K562 (cell line): ENCODE measurements around the gene CDH12. TPM values are rescaled to one million over a fixed set of nuclear protein-coding genes. Genes with fewer than 3 reads are reported as not detected.

Source experiments
- KLF10 ChIP-seq: fragments of 250-450 bp; sonication (Bioruptor Pico); IDR thresholded peaks from 2 replicates; pipeline ENCODE4 v1.6.1; 2021; ENCODE audit warnings: matching md5 sums
- ZNF507 ChIP-seq: conservative IDR thresholded peaks from 2 replicates; pipeline ENCODE4 v1.6.1; 2017; ENCODE audit warnings: missing genetic modification characterization, missing compliant biosample characterization
- polyA plus RNA-seq, 8 experiments: library from polyadenylated mRNA; depleted of rRNA in 4 of 8; stranded (reverse) in 5 of 8; unstranded in 3 of 8; fragments of >200 nt; fragmentation: Nextera tagmentation in 2 of 8; fragmentation: Illumina TruSeq in 1 of 8; extraction: Ambion mirVana in 2 of 8; extraction: Trizol in 1 of 8; gene quantifications; 2 replicates each; pipeline versions ENCODE4 v1.2.1 to v1.2.3, GENCODE V29; 2011 to 2014; ENCODE audit warnings: inconsistent platforms in 1 of 8, missing spikeins in 1 of 8
- total RNA-seq, 7 experiments: library from RNA; depleted of rRNA in 6 of 7; stranded (reverse); fragments of >200 nt in 6 of 7; fragmentation: Illumina TruSeq in 2 of 7; extraction: Trizol in 2 of 7; gene quantifications; 2 replicates each; pipeline versions ENCODE4 v1.2.1 to v1.2.3, GENCODE V29; 2011 to 2021; ENCODE audit warnings: low replicate concordance in 1 of 7
- TF ChIP-seq, protein P1 (sequence below): IDR thresholded peaks from 2 replicates; pipeline ENCODE4 v1.6.1; 2011; ENCODE audit not compliant: insufficient read length; ENCODE audit errors: extremely low read depth
- TF ChIP-seq, protein P2 (sequence below): fragments of 450-650 bp; IDR thresholded peaks from 2 replicates; pipeline ENCODE4 v1.6.1; 2017; ENCODE audit warnings: antibody characterized with exemption, mild to moderate bottlenecking
- TF ChIP-seq, protein P3 (sequence below): sonication (generic); formaldehyde crosslinking; IDR thresholded peaks from 2 replicates; pipeline ENCODE4 v1.8.1; 2022; ENCODE audit warnings: missing genetic modification reagents

The CDH12 gene
- total and polyA plus RNA-seq, 9 of the 15 experiments (the other 6 are each of a cell fraction or from before 2014, with no cell fraction given), result 0.03 to 1.7 (median 0.37) TPM

DNA sequence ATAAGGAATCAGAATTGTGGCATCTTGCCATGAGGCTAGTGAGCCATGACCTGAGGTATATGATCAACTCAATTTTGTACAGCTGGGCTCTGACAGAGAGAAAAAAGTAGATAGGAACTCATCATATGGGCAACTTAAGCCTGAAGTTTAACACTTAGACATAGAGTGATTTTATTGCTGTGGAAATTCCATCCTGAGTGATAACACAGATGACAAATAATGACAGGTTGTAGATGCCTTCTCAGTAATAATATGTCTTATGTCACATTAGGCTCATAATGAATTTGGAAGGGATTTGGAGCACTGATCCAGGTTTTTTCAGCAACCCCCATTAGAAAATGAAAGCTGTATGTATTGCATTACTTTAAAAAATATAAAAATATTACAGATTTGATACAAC lies 744.6 kb downstream of the CDH12 start (continued):
- TF ChIP-seq, protein P1, sequence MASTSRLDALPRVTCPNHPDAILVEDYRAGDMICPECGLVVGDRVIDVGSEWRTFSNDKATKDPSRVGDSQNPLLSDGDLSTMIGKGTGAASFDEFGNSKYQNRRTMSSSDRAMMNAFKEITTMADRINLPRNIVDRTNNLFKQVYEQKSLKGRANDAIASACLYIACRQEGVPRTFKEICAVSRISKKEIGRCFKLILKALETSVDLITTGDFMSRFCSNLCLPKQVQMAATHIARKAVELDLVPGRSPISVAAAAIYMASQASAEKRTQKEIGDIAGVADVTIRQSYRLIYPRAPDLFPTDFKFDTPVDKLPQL, result no peak
- TF ChIP-seq, protein P2, sequence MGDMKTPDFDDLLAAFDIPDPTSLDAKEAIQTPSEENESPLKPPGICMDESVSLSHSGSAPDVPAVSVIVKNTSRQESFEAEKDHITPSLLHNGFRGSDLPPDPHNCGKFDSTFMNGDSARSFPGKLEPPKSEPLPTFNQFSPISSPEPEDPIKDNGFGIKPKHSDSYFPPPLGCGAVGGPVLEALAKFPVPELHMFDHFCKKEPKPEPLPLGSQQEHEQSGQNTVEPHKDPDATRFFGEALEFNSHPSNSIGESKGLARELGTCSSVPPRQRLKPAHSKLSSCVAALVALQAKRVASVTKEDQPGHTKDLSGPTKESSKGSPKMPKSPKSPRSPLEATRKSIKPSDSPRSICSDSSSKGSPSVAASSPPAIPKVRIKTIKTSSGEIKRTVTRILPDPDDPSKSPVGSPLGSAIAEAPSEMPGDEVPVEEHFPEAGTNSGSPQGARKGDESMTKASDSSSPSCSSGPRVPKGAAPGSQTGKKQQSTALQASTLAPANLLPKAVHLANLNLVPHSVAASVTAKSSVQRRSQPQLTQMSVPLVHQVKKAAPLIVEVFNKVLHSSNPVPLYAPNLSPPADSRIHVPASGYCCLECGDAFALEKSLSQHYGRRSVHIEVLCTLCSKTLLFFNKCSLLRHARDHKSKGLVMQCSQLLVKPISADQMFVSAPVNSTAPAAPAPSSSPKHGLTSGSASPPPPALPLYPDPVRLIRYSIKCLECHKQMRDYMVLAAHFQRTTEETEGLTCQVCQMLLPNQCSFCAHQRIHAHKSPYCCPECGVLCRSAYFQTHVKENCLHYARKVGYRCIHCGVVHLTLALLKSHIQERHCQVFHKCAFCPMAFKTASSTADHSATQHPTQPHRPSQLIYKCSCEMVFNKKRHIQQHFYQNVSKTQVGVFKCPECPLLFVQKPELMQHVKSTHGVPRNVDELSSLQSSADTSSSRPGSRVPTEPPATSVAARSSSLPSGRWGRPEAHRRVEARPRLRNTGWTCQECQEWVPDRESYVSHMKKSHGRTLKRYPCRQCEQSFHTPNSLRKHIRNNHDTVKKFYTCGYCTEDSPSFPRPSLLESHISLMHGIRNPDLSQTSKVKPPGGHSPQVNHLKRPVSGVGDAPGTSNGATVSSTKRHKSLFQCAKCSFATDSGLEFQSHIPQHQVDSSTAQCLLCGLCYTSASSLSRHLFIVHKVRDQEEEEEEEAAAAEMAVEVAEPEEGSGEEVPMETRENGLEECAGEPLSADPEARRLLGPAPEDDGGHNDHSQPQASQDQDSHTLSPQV, result no peak
- TF ChIP-seq ZNF507 (tag), result no peak
- TF ChIP-seq KLF10 (CRISPR knock-in tag), result no peak
- TF ChIP-seq, protein P3, sequence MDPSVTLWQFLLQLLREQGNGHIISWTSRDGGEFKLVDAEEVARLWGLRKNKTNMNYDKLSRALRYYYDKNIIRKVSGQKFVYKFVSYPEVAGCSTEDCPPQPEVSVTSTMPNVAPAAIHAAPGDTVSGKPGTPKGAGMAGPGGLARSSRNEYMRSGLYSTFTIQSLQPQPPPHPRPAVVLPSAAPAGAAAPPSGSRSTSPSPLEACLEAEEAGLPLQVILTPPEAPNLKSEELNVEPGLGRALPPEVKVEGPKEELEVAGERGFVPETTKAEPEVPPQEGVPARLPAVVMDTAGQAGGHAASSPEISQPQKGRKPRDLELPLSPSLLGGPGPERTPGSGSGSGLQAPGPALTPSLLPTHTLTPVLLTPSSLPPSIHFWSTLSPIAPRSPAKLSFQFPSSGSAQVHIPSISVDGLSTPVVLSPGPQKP (CRISPR knock-in tag), result no peak
